Activated T-helper 17 cell treated with anti-CD3 and anti-CD28 coated beads, Interleukin-2, amount 50 U/mL, for 72 hours (primary cell): Measurements from ENCODE around the gene MYORG. TPM values are rescaled to one million over a fixed set of nuclear protein-coding genes. Genes with fewer than 3 reads are reported as not detected.
"Not testable (repeated sequence)": the region's sequence is repeated elsewhere in the genome, so short reads cannot be mapped to it uniquely, and the experiment has no call there.

Experiments
- ATAC-seq: fragments of 150-1000 bp; cut with Tn5 transposase; replicated peaks from 2 replicates; pipeline ENCODE4 v1.10.0; 2021; ENCODE audit warnings: mild to moderate bottlenecking, moderate library complexity
- H3K27ac Mint-ChIP-seq: one replicate; pipeline ENCODE4 v1.8.0; 2022; ENCODE audit warnings: mixed read lengths
- H3K27me3 Mint-ChIP-seq: one replicate; pipeline ENCODE4 v1.8.0; 2022; ENCODE audit warnings: mixed read lengths
- H3K36me3 Mint-ChIP-seq: one replicate; pipeline ENCODE4 v1.8.0; 2022; ENCODE audit warnings: low read depth, mild to moderate bottlenecking, mixed read lengths
- H3K4me1 Mint-ChIP-seq: one replicate; pipeline ENCODE4 v1.8.0; 2022; ENCODE audit warnings: mixed read lengths
- H3K4me3 Mint-ChIP-seq: one replicate; pipeline ENCODE4 v1.8.0; 2022; ENCODE audit warnings: mild to moderate bottlenecking, mixed read lengths
- H3K9me3 Mint-ChIP-seq: one replicate; pipeline ENCODE4 v1.8.0; 2022; ENCODE audit warnings: mixed read lengths
- total RNA-seq, 2 donors: library from RNA; stranded (reverse); gene quantifications; one replicate each; pipeline ENCODE4 v1.2.3, GENCODE V29; 2022

Gene MYORG
- total RNA-seq, 2 donors from 2014 or later = 1.6 to 3.5 TPM

DNA sequence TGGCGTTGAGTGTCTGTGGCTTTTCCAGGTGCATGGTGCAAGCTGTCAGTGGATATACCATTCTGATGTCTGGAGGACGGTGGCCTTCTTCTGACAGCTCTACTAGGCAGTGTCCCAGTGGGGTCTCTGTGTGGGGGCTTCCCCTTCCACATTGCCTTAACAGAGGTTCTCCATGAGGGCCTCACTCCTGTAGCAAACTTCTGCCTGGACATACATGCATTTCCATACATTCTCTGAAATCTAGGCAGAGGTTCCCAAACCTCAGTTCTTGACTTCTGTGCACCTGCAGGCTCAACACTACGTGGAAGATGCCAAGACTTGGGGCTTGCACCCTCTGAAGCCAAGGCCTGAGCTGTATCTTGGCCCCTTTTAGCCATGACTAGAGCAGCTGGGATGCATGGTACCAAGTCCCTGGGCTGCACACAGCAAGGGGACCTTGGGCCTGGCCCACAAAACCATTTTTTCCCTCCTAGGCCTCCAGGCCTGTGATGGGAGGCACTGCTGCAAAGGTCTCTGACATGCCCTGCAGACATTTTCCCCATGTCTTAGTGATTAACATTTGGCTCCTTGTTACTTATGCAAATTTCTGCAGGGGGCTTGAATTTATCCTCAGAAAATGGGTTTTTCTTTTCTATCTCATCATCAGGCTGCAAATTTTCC, 8.8 kb downstream of the MYORG start:
- not testable (repeated sequence) for H3K4me1 Mint-ChIP-seq, H3K9me3 Mint-ChIP-seq, H3K4me3 Mint-ChIP-seq, H3K27me3 Mint-ChIP-seq, H3K36me3 Mint-ChIP-seq, H3K27ac Mint-ChIP-seq, ATAC-seq

GRCh38 chr9:34366365-34366764, 10.3 kb downstream of the MYORG start:
- Mint-ChIP-seq H3K9me3 (peaks cover 3% of the 10 kb centered on the region), H3K4me3 (no peak overlapping the region), H3K27ac (no peak overlapping the region), H3K27me3 (no peaks in the 10 kb centered on the region), H3K36me3 (no peaks in the 10 kb centered on the region), H3K4me1 (no peaks in the 10 kb centered on the region)
- ATAC-seq = no peak

GRCh38 chr9:34365282-34365681, 11.4 kb downstream of the MYORG start:
- H3K9me3 Mint-ChIP-seq = peaks cover 3% of the 10 kb centered on the region
- H3K36me3 Mint-ChIP-seq = no peaks in the 10 kb centered on the region

GRCh38 chr9:34363619-34364351, 12.9 kb downstream of the MYORG start:
- Mint-ChIP-seq H3K27me3 (no peaks in the 10 kb centered on the region), H3K4me3 (no peak overlapping the region), H3K4me1 (no peaks in the 10 kb centered on the region), H3K36me3 (no peaks in the 10 kb centered on the region), H3K27ac (no peak overlapping the region), H3K9me3 (peaks cover 3% of the 10 kb centered on the region)
- no peak for ATAC-seq

More at GRCh38 chr9:34365282-34365681, 11.4 kb downstream of the MYORG start:
- H3K4me1 Mint-ChIP-seq = no peaks in the 10 kb centered on the region
- no peak for ATAC-seq
- no peaks in the 10 kb centered on the region for H3K27me3 Mint-ChIP-seq
- no peak overlapping the region for H3K4me3 Mint-ChIP-seq
- H3K27ac Mint-ChIP-seq = no peak overlapping the region

DNA sequence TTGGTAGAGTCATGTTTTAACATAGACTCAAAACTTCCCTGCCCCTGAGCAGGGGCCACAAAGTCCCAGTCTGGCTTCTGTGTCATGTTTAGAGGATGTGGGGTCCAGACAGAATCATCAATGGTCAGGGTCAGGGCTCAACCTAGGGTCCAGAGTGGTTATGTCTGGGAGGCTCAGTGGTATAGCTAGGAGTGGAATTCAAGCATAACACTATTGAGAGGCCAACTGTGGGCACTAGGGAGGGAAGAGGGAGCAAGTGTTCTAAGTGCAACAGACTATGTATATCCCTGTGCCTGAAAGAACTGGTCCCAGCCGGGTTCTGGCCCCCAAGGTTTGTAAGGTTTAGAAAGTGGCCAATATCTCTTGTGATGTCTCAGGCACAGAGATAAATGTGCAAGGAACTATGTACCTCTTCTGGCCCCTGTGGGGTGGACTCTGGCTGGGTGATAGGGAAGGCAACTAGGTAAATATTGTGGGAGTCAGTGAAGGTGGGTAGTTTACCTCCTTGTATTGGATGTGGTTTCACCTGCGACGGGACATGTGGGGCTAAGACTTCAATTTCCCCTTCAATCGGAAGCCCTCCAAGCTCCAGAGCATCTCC, 14.0 kb downstream of the MYORG start:
- Mint-ChIP-seq H3K36me3 (no peaks in the 10 kb centered on the region), H3K9me3 (peaks cover 5% of the 10 kb centered on the region), H3K4me1 (no peaks in the 10 kb centered on the region), H3K27ac (no peak overlapping the region), H3K27me3 (no peaks in the 10 kb centered on the region), H3K4me3 (no peak overlapping the region)
- ATAC-seq = no peak

DNA sequence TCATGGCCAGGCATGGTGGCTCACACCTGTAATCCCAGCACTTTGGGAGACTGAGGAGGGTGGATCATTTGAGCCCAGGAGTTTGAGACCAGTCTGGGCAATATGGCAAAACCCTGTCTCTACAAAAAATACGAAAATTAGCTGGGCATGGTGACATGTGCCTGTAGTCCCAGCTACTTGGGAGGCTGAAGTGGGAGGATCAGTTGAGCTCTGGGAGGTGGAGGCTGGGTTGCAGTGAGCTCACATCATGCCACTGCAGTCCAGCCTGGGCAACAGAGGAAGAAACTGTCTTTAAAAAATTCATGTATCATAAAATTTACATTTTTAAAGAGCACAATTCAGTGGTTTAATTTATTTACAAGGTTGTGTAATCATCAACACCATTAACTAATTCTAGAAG, 23.7 kb downstream of the MYORG start:
- H3K9me3 Mint-ChIP-seq, H3K4me1 Mint-ChIP-seq, ATAC-seq, H3K27me3 Mint-ChIP-seq, H3K4me3 Mint-ChIP-seq, H3K27ac Mint-ChIP-seq: not testable (repeated sequence)
- H3K36me3 Mint-ChIP-seq = peaks cover 19% of the 10 kb centered on the region

- peaks cover 25% of the 10 kb centered on the region for H3K36me3 Mint-ChIP-seq
- H3K4me1 Mint-ChIP-seq, H3K9me3 Mint-ChIP-seq, H3K4me3 Mint-ChIP-seq, ATAC-seq, H3K27me3 Mint-ChIP-seq, H3K27ac Mint-ChIP-seq: not testable (repeated sequence)
Measured at GRCh38 chr9:34352122-34352652, 24.5 kb downstream of the MYORG start.

DNA sequence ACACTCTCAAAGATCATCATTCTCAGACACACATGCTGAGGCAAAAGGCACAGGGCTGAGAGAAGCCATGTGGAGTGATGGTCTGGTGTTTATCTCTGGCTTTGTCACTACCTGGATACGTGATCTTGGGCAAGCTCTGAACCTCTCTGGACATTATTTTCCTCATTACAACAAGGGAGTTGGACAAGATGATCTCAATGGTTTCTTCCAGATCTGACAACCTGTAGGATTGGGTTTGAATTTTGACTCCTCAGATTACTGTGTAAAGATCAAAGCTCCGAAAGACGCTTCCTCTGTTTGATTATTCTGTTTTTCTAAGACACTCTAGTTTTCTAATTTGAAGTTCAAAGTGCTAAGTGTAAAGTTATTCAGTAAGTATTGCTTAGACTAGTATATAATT, 27.4 kb downstream of the MYORG start:
- Mint-ChIP-seq H3K27ac (no peak overlapping the region), H3K4me3 (no peak overlapping the region), H3K36me3 (peaks cover 24% of the 10 kb centered on the region), H3K9me3 (no peaks in the 10 kb centered on the region), H3K4me1 (no peaks in the 10 kb centered on the region), H3K27me3 (no peaks in the 10 kb centered on the region)
- no peak for ATAC-seq

DNA sequence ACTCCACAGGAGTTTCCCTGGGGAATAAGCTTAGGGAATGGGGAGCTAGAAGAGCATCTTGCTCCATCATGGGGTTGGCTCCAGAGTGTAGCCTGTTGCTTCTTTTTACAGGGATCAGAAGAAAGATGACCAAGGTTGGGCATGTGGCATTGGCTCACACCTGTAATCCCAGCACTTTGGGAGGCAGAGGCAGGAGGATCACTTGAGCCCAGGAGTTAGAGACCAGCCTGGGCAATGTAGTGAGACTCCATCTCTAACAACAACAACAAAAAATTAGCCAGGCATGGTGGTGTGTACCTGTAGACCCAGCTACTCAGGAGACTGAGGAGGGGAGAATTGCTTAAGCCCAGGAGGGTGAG, 28.9 kb downstream of the MYORG start:
- H3K4me1 Mint-ChIP-seq = no peaks in the 10 kb centered on the region
- H3K9me3 Mint-ChIP-seq = no peaks in the 10 kb centered on the region
- no peaks in the 10 kb centered on the region for H3K27me3 Mint-ChIP-seq
- H3K4me3 Mint-ChIP-seq = no peak overlapping the region
- ATAC-seq = no peak
- H3K36me3 Mint-ChIP-seq = peaks cover 37% of the 10 kb centered on the region
- H3K27ac Mint-ChIP-seq = no peak overlapping the region

DNA sequence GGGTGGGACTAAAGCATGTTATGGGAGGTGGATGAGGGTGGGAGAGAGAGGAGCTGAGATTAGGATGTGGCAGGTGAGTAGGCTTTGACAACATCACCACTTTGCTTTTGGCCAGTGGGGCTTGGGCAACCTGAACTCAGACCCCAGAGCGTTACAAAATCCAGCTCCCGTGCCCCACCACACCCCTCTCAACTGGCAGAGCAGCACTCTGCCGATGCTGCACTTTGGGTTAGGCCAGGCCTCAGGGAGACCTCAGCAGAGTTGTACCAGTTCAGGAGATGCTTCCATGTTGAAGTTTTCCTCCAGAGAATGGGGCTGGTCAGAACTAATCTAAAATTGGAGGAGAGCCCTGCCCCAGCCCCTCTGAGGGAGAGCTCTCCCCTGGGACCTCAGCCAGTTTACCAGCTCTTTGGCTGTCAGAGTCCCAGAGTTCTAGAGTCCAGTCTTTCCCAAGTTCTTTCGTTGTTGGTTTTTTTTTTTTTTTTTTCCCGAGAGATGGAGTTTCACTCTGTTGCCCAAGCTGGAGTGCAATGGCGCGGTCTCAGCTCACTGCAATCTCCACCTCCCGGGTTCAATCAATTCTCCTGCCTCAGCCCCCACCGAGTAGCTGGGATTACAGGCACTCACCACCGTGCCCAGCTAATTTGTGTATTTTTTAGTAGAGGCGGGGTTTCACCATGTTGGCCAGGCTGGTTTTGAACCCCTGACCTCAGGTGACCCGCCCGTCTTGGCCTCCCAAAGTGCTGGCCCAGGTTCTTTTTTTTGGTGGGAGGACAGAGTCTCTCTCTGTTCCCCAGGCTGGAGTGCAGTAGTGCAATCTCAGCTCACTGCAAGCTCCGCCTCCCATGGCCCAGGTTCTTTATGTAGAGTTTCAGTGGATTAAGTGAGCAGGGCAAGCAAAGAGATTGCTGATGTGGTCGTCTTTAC, 29.6 kb downstream of the MYORG start:
- Mint-ChIP-seq H3K4me1 (no peaks in the 10 kb centered on the region), H3K36me3 (peaks cover 43% of the 10 kb centered on the region), H3K27ac (no peak overlapping the region), H3K4me3 (no peak overlapping the region), H3K27me3 (no peaks in the 10 kb centered on the region), H3K9me3 (no peaks in the 10 kb centered on the region)
- ATAC-seq = no peak

- ATAC-seq = no peak
- Mint-ChIP-seq H3K4me1 (no peaks in the 10 kb centered on the region), H3K4me3 (no peak overlapping the region), H3K27ac (no peak overlapping the region), H3K36me3 (peaks cover 69% of the 10 kb centered on the region), H3K9me3 (no peaks in the 10 kb centered on the region), H3K27me3 (no peaks in the 10 kb centered on the region)
Measured at GRCh38 chr9:34343605-34344004, 33.1 kb downstream of the MYORG start.

- no peaks in the 10 kb centered on the region for H3K9me3 Mint-ChIP-seq
- no peak for ATAC-seq
- no peak overlapping the region for H3K4me3 Mint-ChIP-seq
- peaks cover 68% of the 10 kb centered on the region for H3K36me3 Mint-ChIP-seq
- no peaks in the 10 kb centered on the region for H3K27me3 Mint-ChIP-seq
- no peaks in the 10 kb centered on the region for H3K4me1 Mint-ChIP-seq
- H3K27ac Mint-ChIP-seq = no peak overlapping the region
Measured at GRCh38 chr9:34343090-34343489, 33.6 kb downstream of the MYORG start.

DNA sequence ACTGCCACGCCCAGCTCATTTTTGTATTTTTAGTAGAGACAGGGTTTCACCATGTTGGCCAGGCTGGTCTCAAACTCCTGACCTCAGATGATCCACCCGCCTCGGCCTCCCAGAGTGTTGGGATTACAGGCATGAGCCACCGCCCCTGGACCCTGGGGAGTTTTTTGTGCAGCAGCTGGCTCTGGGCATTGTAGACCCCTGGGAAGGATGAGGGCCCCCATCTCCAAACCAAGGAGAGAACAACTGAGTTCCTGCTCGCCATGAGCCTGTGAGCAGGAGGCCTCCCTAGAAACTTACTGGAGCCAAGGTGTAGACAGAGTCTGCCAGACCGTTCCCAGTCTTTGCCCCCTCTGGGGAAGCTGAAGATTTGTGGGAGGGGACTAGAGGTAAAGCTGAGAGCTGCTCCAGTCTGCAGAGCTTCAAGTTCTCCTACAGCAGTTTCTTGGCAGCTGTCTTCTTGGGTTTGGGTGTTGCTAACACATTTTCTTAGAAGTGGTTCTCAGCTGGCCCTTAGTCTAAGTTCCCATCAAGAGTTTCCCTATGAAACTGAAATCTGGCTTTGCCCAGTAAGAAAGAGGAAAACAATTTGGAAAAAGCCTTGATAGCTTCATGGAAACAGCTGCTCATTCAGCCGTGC, 34.9 kb downstream of the MYORG start:
- ATAC-seq = no peak
- no peaks in the 10 kb centered on the region for H3K4me1 Mint-ChIP-seq

More for the DNA sequence above, 34.9 kb downstream of the MYORG start:
- Mint-ChIP-seq H3K4me3 (no peak overlapping the region), H3K9me3 (no peaks in the 10 kb centered on the region), H3K36me3 (peaks cover 74% of the 10 kb centered on the region), H3K27me3 (no peaks in the 10 kb centered on the region), H3K27ac (no peak overlapping the region)
